ENCODE results near the gene PLCH1.
A peak's percentile ranks its signal among the peaks of the same experiment; 100 is the strongest.

The PLCH1 gene

DNA sequence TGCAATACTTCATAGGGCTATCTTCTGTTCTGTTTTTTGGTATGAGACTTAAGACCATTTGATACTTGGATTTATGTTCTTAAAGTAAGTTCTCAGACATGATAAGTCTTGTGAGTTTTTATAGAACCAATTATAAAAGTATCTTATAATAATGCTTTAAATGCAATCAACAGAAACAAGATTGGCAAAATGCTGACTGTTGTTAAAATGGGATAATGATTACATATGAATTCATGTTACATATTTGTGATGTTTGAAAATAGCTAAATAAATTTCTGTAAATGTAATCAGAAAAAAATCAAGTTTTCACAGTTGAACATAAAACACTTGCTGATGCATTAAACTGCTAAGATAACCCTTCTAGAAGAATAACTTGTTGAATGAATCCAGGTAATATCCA is 148.3 kb downstream of the PLCH1 start:
- H3K9ac ChIP-seq (ENCODE audit: low read length) = no peak overlapping the region
- H3K9me3 ChIP-seq (ENCODE audit: control insufficient read depth, low read depth, low read length) = no peaks in the 10 kb centered on the region
- no peaks in the 10 kb centered on the region for H3K27me3 ChIP-seq (ENCODE audit: control insufficient read depth, insufficient read depth, low read length)
- H3K4me3 ChIP-seq (ENCODE audit: low read length) = no peak overlapping the region
- no peaks in the 10 kb centered on the region for H3K4me1 ChIP-seq (ENCODE audit: control insufficient read depth, low read depth, low read length)
- no peak overlapping the region for H3K27ac ChIP-seq (ENCODE audit: low read length)
- H3K36me3 ChIP-seq (ENCODE audit: control insufficient read depth, low read depth, low read length) = peaks cover 12% of the 10 kb centered on the region

DNA sequence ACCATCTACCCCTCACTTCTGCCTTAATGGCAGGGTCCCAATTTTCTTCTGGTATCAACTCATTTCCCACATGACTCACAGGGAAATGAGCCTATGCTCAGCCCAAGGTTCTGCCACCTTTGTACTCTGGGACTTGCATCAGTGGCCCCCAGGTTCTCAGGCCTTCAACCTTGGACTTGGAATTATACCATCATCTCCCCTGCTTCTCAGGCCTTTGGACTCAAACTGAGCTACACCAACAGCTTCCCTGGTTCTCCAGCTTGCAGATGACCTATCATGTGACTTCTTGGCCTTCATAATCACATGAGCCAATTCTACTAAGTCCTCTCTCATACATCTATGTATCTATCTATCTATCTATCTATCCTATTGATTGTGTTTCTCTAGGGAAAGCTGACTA is 149.5 kb downstream of the PLCH1 start:
- no peaks in the 10 kb centered on the region for H3K27me3 ChIP-seq (ENCODE audit: control insufficient read depth, insufficient read depth, low read length)
- H3K4me3 ChIP-seq (ENCODE audit: low read length) = no peak overlapping the region
- no peaks in the 10 kb centered on the region for H3K9me3 ChIP-seq (ENCODE audit: control insufficient read depth, low read depth, low read length)
- H3K9ac ChIP-seq (ENCODE audit: low read length) = no peak overlapping the region
- no peak overlapping the region for H3K27ac ChIP-seq (ENCODE audit: low read length)
- H3K36me3 ChIP-seq (ENCODE audit: control insufficient read depth, low read depth, low read length) = peaks cover 12% of the 10 kb centered on the region
- H3K4me1 ChIP-seq (ENCODE audit: control insufficient read depth, low read depth, low read length) = no peaks in the 10 kb centered on the region

DNA sequence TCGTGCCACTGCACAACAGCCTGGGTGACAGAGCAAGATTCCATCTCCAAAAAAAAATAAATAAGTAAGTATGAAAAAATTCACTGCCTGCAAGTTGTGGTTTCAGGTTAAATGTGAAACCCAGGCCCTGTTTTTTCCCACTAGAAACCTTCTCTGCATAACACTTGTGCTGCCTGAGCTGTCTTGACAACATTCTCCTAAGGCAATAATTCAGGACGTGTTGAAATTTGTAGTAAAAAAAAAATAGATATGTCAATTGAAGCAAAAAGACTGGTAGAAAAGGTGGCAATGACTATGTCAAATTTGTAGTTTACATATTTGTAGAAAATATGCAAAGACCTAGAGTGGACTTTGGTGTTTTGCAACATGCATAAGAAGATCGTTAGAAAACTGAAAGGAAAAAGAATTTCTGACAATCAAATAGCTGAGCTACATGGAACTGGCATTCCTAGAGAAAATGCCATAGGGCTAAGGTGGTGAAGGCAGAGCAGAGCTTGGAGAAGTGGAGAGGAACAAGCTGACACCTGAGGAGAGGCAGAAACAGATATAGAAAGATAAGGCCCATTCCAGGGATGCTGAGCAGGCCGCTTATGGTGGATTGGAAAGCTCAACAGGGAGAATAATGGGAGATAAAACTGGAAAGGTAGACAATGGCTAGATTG is 150.2 kb downstream of the PLCH1 start:
- Histone ChIP-seq H3K9me3 (ENCODE audit: control insufficient read depth, low read depth, low read length) (no peaks in the 10 kb centered on the region), H3K4me3 (ENCODE audit: low read length) (no peak overlapping the region), H3K27ac (ENCODE audit: low read length) (no peak overlapping the region), H3K27me3 (ENCODE audit: control insufficient read depth, insufficient read depth, low read length) (no peaks in the 10 kb centered on the region), H3K4me1 (ENCODE audit: control insufficient read depth, low read depth, low read length) (no peaks in the 10 kb centered on the region), H3K9ac (ENCODE audit: low read length) (no peak overlapping the region), H3K36me3 (ENCODE audit: control insufficient read depth, low read depth, low read length) (peaks cover 12% of the 10 kb centered on the region)

DNA sequence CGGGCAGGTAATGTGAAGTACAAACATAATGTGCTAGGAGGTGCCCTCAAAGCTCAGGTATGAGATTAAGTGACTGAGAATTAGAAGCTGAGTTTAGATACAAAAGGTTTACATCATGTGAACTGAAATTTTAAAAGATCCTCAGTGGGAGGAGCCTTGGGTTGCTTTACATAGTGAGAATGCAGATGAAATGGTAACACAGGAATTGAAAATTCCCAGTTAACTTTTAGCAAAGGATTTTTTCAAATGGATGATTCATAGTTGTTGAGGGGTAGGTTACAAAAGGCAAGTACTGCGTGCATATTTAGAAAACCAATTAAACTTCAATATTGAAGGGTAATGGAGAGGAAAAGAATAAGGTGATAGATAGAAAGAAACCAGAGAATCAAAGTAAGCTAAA is 157.3 kb downstream of the PLCH1 start:
- no peaks in the 10 kb centered on the region for H3K9me3 ChIP-seq (ENCODE audit: control insufficient read depth, low read depth, low read length)
- peaks cover 15% of the 10 kb centered on the region for H3K4me1 ChIP-seq (ENCODE audit: control insufficient read depth, low read depth, low read length)
- no peak overlapping the region for H3K9ac ChIP-seq (ENCODE audit: low read length)
- H3K27me3 ChIP-seq (ENCODE audit: control insufficient read depth, insufficient read depth, low read length) = no peaks in the 10 kb centered on the region
- no peak overlapping the region for H3K27ac ChIP-seq (ENCODE audit: low read length)
- no peaks in the 10 kb centered on the region for H3K36me3 ChIP-seq (ENCODE audit: control insufficient read depth, low read depth, low read length)
- H3K4me3 ChIP-seq (ENCODE audit: low read length) = no peak overlapping the region

DNA sequence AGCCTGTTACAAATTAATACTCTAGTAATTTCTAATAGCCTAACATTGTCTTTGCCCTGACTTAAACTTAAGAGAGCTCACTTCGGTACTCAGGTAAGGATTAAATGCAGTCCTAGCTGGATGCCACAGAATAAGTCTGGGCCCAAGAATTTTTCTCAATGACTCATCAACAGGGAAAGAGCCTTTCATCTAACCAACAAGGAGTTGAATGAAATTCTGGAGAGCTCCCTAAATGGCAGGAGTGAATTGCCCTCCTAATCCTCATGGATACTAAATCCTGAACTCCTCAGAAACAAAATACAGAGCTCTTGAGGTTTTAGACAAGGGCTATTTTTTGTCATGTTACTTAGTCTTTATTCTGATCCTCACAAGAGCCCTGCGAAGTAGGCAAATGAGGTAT is 159.5 kb downstream of the PLCH1 start:
- no peaks in the 10 kb centered on the region for H3K36me3 ChIP-seq (ENCODE audit: control insufficient read depth, low read depth, low read length)
- peak overlapping the region; percentile 1 for H3K9ac ChIP-seq (ENCODE audit: low read length)
- H3K27ac ChIP-seq (ENCODE audit: low read length) = no peak overlapping the region
- peaks cover 15% of the 10 kb centered on the region for H3K4me1 ChIP-seq (ENCODE audit: control insufficient read depth, low read depth, low read length)
- H3K27me3 ChIP-seq (ENCODE audit: control insufficient read depth, insufficient read depth, low read length) = no peaks in the 10 kb centered on the region
- no peak overlapping the region for H3K4me3 ChIP-seq (ENCODE audit: low read length)
- no peaks in the 10 kb centered on the region for H3K9me3 ChIP-seq (ENCODE audit: control insufficient read depth, low read depth, low read length)

DNA sequence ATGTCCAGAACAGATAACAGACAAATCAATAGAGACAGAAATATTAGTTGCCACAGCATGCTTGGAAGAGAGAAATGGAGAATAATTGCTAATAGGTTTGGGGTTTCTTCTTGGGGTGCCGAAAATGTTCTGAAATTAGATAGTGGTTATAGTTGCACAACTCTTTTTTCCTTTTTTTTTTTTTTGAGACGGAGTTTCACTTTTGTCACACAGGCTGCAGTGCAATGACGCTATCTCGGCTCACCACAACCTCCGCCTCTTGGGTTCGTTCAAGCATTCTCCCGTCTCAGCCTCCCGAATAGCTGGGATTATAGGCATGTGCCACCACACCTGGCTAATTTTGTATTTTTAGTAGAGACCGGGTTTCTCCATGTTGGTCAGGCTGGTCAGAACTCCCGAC is 163.3 kb downstream of the PLCH1 start:
- H3K4me3 ChIP-seq (ENCODE audit: low read length) = no peak overlapping the region

DNA sequence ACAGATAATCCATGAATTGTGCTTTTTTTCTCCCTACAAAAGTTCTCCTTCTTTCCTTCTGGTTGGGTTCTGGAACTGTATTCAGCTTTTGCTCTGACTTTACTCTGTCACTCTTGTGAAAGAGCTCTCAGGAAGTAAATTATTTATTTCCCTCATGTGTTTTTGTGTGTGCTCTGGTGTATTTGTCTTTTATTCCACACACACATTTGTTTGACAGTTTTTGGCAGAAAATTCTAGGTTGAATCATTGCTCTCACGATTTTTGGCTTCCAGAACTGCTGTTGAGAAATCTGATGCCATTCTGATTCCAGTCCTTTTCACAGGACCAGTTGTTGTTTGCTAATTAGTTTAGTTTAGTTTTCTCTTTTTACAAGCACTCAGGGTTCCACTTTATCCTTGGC is 172.8 kb downstream of the PLCH1 start:
- no peak overlapping the region for H3K9ac ChIP-seq (ENCODE audit: low read length)
- no peaks in the 10 kb centered on the region for H3K27me3 ChIP-seq (ENCODE audit: control insufficient read depth, insufficient read depth, low read length)
- H3K4me3 ChIP-seq (ENCODE audit: low read length) = no peak overlapping the region
- H3K4me1 ChIP-seq (ENCODE audit: control insufficient read depth, low read depth, low read length) = no peaks in the 10 kb centered on the region
- no peaks in the 10 kb centered on the region for H3K9me3 ChIP-seq (ENCODE audit: control insufficient read depth, low read depth, low read length)
- H3K27ac ChIP-seq (ENCODE audit: low read length) = no peak overlapping the region
- H3K36me3 ChIP-seq (ENCODE audit: control insufficient read depth, low read depth, low read length) = no peaks in the 10 kb centered on the region

More for the DNA sequence above, 163.3 kb downstream of the PLCH1 start:
- Histone ChIP-seq H3K27me3 (ENCODE audit: control insufficient read depth, insufficient read depth, low read length) (no peaks in the 10 kb centered on the region), H3K4me1 (ENCODE audit: control insufficient read depth, low read depth, low read length) (peaks cover 10% of the 10 kb centered on the region), H3K36me3 (ENCODE audit: control insufficient read depth, low read depth, low read length) (no peaks in the 10 kb centered on the region), H3K9ac (ENCODE audit: low read length) (no peak overlapping the region), H3K27ac (ENCODE audit: low read length) (no peak overlapping the region), H3K9me3 (ENCODE audit: control insufficient read depth, low read depth, low read length) (no peaks in the 10 kb centered on the region)

DNA sequence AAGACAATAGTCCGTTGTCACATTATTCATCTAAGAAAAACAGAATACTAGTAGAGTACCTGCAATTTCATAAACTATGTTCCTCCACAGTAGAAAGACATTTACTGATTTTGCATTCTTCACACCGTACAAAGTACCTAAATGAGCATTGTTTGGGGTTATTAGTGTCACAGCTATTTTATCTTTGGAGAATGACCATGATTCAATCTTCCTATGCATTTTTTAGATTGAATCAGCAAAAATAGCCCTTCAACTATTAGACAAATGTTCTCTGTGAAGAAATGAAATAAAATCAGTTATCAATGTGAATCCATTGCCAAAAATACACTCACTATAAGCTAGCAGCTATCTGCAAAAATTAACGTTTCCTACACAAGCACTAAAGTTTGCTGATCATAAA is 176.6 kb downstream of the PLCH1 start:
- Histone ChIP-seq H3K9me3 (ENCODE audit: control insufficient read depth, low read depth, low read length) (no peaks in the 10 kb centered on the region), H3K4me1 (ENCODE audit: control insufficient read depth, low read depth, low read length) (no peaks in the 10 kb centered on the region), H3K4me3 (ENCODE audit: low read length) (no peak overlapping the region), H3K9ac (ENCODE audit: low read length) (no peak overlapping the region), H3K27ac (ENCODE audit: low read length) (no peak overlapping the region), H3K36me3 (ENCODE audit: control insufficient read depth, low read depth, low read length) (peaks cover 4% of the 10 kb centered on the region), H3K27me3 (ENCODE audit: control insufficient read depth, insufficient read depth, low read length) (no peaks in the 10 kb centered on the region)

DNA sequence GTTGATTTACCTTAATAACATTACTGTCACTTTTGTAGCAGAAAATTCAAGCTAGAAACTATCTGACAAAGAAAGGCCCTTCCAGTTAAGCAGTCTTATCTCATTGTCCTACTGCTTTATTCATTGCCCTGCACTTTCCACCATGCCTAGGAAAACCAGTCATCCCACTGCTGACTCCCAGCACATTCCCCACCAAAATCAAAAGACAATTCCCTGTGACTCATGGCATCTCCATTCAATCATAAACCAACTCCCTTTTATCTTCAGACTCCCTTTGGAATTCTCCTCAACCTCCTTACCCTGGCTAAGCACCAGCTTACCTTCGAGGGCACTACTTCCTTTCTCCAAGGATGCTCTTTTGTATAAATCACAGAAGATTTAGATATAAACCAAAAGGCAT is 184.3 kb downstream of the PLCH1 start:
- Histone ChIP-seq H3K27ac (ENCODE audit: low read length) (no peak overlapping the region), H3K4me1 (ENCODE audit: control insufficient read depth, low read depth, low read length) (no peaks in the 10 kb centered on the region), H3K9ac (ENCODE audit: low read length) (no peak overlapping the region), H3K9me3 (ENCODE audit: control insufficient read depth, low read depth, low read length) (no peaks in the 10 kb centered on the region), H3K4me3 (ENCODE audit: low read length) (no peak overlapping the region), H3K36me3 (ENCODE audit: control insufficient read depth, low read depth, low read length) (peaks cover 4% of the 10 kb centered on the region), H3K27me3 (ENCODE audit: control insufficient read depth, insufficient read depth, low read length) (no peaks in the 10 kb centered on the region)

DNA sequence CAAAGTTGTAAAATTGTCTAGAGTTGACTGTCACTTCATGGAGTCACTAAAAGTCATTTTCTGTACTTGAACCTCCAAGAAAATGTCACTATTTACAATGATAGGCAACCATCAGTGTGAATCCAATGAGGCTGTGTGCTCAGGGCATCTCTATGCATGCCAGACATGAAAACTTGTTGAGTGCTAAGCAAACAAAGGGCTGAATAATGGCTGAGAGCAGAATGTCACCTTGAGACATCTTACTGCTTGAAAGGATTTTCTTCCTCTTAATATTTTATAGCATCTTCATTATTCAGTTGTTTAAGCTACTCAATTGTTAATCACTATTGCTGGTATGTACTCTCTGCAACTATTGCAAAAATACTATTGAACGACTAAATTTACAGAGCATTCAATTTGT is 184.7 kb downstream of the PLCH1 start:
- peaks cover 4% of the 10 kb centered on the region for H3K36me3 ChIP-seq (ENCODE audit: control insufficient read depth, low read depth, low read length)
- no peak overlapping the region for H3K9ac ChIP-seq (ENCODE audit: low read length)
- no peaks in the 10 kb centered on the region for H3K4me1 ChIP-seq (ENCODE audit: control insufficient read depth, low read depth, low read length)
- no peak overlapping the region for H3K4me3 ChIP-seq (ENCODE audit: low read length)
- no peaks in the 10 kb centered on the region for H3K27me3 ChIP-seq (ENCODE audit: control insufficient read depth, insufficient read depth, low read length)
- no peaks in the 10 kb centered on the region for H3K9me3 ChIP-seq (ENCODE audit: control insufficient read depth, low read depth, low read length)
- H3K27ac ChIP-seq (ENCODE audit: low read length) = no peak overlapping the region

DNA sequence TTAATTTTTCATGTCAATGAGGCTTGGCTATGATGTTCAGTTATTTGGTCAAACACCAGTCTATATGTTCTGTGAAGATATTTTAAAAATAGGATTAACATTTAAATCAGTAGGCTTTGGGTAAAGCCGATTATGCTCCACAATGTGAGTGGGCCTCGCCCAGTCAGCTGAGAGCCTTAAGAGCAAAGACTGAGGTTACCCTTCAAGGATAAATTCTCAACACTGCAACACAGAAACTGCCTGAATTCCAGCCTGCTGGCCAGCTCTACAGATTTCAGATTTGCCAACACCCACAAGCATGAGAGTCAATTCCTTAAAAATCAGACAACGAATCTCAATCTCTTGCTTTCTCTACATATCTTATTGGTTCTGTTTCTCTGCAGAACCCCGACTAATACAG is 188.3 kb downstream of the PLCH1 start:
- H3K36me3 ChIP-seq (ENCODE audit: control insufficient read depth, low read depth, low read length) = no peaks in the 10 kb centered on the region
- no peaks in the 10 kb centered on the region for H3K4me1 ChIP-seq (ENCODE audit: control insufficient read depth, low read depth, low read length)
- no peak overlapping the region for H3K9ac ChIP-seq (ENCODE audit: low read length)
- no peaks in the 10 kb centered on the region for H3K9me3 ChIP-seq (ENCODE audit: control insufficient read depth, low read depth, low read length)
- no peak overlapping the region for H3K27ac ChIP-seq (ENCODE audit: low read length)
- H3K27me3 ChIP-seq (ENCODE audit: control insufficient read depth, insufficient read depth, low read length) = no peaks in the 10 kb centered on the region
- H3K4me3 ChIP-seq (ENCODE audit: low read length) = no peak overlapping the region

DNA sequence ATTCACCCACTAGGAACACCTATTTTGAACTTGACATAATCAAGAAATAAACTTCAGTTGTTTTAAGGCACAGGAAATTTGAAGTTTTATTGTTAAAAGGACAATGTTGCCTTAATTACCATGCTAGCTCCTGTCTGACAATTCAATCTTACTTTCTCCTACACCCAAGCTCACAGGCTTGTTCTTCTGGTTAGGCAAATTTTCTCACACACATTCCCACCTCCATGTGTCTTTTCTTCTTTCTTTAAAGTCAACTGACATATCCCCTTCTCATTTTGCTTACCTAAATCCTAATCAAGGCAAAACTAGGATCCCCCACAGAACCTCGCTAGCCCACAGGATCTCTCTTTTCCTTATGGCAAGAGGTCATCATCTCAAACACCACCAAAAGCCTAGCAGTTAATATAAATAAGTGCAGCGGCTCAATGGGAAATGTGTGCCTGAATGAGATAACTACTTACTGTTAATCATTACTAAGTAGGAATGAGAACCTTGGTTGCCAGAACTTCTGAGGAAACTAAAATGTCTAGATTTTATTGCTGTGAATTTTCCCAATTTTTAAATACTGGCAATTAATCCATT is 189.3 kb downstream of the PLCH1 start:
- no peaks in the 10 kb centered on the region for H3K9me3 ChIP-seq (ENCODE audit: control insufficient read depth, low read depth, low read length)
- no peak overlapping the region for H3K9ac ChIP-seq (ENCODE audit: low read length)
- H3K4me1 ChIP-seq (ENCODE audit: control insufficient read depth, low read depth, low read length) = no peaks in the 10 kb centered on the region
- no peaks in the 10 kb centered on the region for H3K36me3 ChIP-seq (ENCODE audit: control insufficient read depth, low read depth, low read length)
- no peaks in the 10 kb centered on the region for H3K27me3 ChIP-seq (ENCODE audit: control insufficient read depth, insufficient read depth, low read length)
- H3K4me3 ChIP-seq (ENCODE audit: low read length) = no peak overlapping the region
- H3K27ac ChIP-seq (ENCODE audit: low read length) = no peak overlapping the region

Measured in iPS-18a (cell line).